GM18499 (cell line): ENCODE measurements around the gene NPHP3.

Source experiments
- ATAC-seq: cut with Tn5 transposase; IDR thresholded peaks from one replicate; pipeline ENCODE4 v1.9.1; 2021; ENCODE audit warnings: moderate number of reproducible peaks; ENCODE audit not compliant: insufficient read depth, unreplicated experiment

NPHP3 gene

GRCh38 chr3:132694991-132695390 is 27.2 kb downstream of the NPHP3 start:
- ATAC-seq, result no peak

- no peak for ATAC-seq
These were observed 32.2 kb downstream of the NPHP3 start for GRCh38 chr3:132690040-132690439.

GRCh38 chr3:132682201-132682600 is 40.0 kb downstream of the NPHP3 start:
- no peak for ATAC-seq

GRCh38 chr3:132681421-132681820 is 40.8 kb downstream of the NPHP3 start:
- no peak for ATAC-seq

GRCh38 chr3:132679911-132680310 is 42.3 kb downstream of the NPHP3 start:
- no peak for ATAC-seq

- no peak for ATAC-seq
These were observed 46.8 kb downstream of the NPHP3 start for GRCh38 chr3:132675408-132675807.

GRCh38 chr3:132669256-132669777 is 52.9 kb downstream of the NPHP3 start:
- ATAC-seq, result no peak

GRCh38 chr3:132665230-132665745 is 56.9 kb downstream of the NPHP3 start:
- no peak for ATAC-seq

GRCh38 chr3:132662212-132662611 is 60.0 kb downstream of the NPHP3 start:
- no peak for ATAC-seq

- no peak for ATAC-seq
These were observed 61.1 kb downstream of the NPHP3 start for GRCh38 chr3:132661101-132661500.

- ATAC-seq, result no peak
These were observed 61.5 kb downstream of the NPHP3 start for GRCh38 chr3:132660811-132661070.

- ATAC-seq, result peak; percentile 38
These were observed 62.0 kb downstream of the NPHP3 start, which contains the start of gene UBA5 for GRCh38 chr3:132660052-132660810. Gene UBA5 (plus strand): TSS chr3:132660329. CDS start chr3:132660538, 209 bp downstream.

- peak; percentile 25 for ATAC-seq
These were observed 62.7 kb downstream of the NPHP3 start, which contains the start of gene ACAD11 for GRCh38 chr3:132659365-132660051. Gene ACAD11 (minus strand): TSS chr3:132659809. CDS start chr3:132659751, 58 bp downstream.

- no peak for ATAC-seq
These were observed 63.2 kb downstream of the NPHP3 start for GRCh38 chr3:132659000-132659364.

- ATAC-seq, result no peak
These were observed 64.1 kb downstream of the NPHP3 start for GRCh38 chr3:132657869-132658747.

GRCh38 chr3:132655471-132655870 is 66.7 kb downstream of the NPHP3 start:
- no peak for ATAC-seq

- ATAC-seq, result no peak
These were observed 67.5 kb downstream of the NPHP3 start for GRCh38 chr3:132654721-132655120.

- ATAC-seq, result no peak
These were observed 68.0 kb downstream of the NPHP3 start for GRCh38 chr3:132654190-132654589.

GRCh38 chr3:132652640-132653270 is 69.5 kb downstream of the NPHP3 start:
- ATAC-seq, result no peak

GRCh38 chr3:132650153-132650552 is 72.1 kb downstream of the NPHP3 start:
- ATAC-seq, result no peak
